ENCODE data around the gene DRC1.

The DRC1 gene

GRCh38 chr2:26450031-26450635, 48.4 kb downstream of the DRC1 start:
- Histone ChIP-seq H3K4me2 (ENCODE audit: insufficient read depth, low read length, poor library complexity, severe bottlenecking) (no peak overlapping the region), H2AFZ (ENCODE audit: low read length) (no peak overlapping the region), H3K9me3 (replicated peaks in 1 of 2; ENCODE audit: control insufficient read depth in 2 of 2, insufficient read depth in 1 of 2, low read depth in 1 of 2, low read length in 2 of 2) (no peaks in the 10 kb centered on the region), H3K4me3 (ENCODE audit: low read length in 2 of 2) (no peak overlapping the region), H3K23ac (ENCODE audit: low read depth, low read length, poor library complexity) (peak overlapping the region; percentile 34), H2BK120ac (ENCODE audit: low read depth, low read length) (no peak overlapping the region), H4K8ac (ENCODE audit: low read depth, low read length) (peak overlapping the region; percentile 86), H4K91ac (ENCODE audit: low read depth, low read length, poor library complexity) (no peak overlapping the region), H3K18ac (ENCODE audit: low read length) (peak overlapping the region; percentile 80), H3K14ac (ENCODE audit: low read length) (no peak overlapping the region), H3K36me3 (replicated peaks in 1 of 2; ENCODE audit: control insufficient read depth in 2 of 2, insufficient read depth in 2 of 2, low read length in 2 of 2) (no peaks in the 10 kb centered on the region), H3K79me1 (ENCODE audit: low read depth, low read length) (no peaks in the 10 kb centered on the region), H2BK15ac (ENCODE audit: low read length) (peak overlapping the region; percentile 3), H3K4ac (ENCODE audit: low read length) (no peak overlapping the region), H2BK12ac (ENCODE audit: low read length) (no peak overlapping the region), H3K27me3 (ENCODE audit: control insufficient read depth in 3 of 3, insufficient read depth in 3 of 3, low read depth in 1 of 3, low read length in 3 of 3) (no peaks in the 10 kb centered on the region), H2AK5ac (ENCODE audit: low read depth, low read length) (peak overlapping the region; percentile 14), H3K9ac (ENCODE audit: low read depth, low read length, poor library complexity) (no peak overlapping the region), H2BK5ac (ENCODE audit: low read length) (peak overlapping the region; percentile 35), H3K27ac (replicated peaks; ENCODE audit: low read length) (no peak overlapping the region), H3K4me1 (ENCODE audit: control insufficient read depth in 2 of 2, insufficient read depth in 1 of 2, low read depth in 1 of 2, low read length in 2 of 2) (no peaks in the 10 kb centered on the region)
- no CpG with 5 or more reads among the region's 13 CpGs for WGBS, 2 donors (ENCODE audit: extremely low coverage in 2 of 2, insufficient read length in 2 of 2, insufficient replicate concordance in 1 of 2)
- DNase-seq (ENCODE audit: low spot score), result no peak

GRCh38 chr2:26451700-26452099, 50.0 kb downstream of the DRC1 start:
- Histone ChIP-seq H4K91ac (ENCODE audit: low read depth, low read length, poor library complexity) (no peak overlapping the region), H3K14ac (ENCODE audit: low read length) (no peak overlapping the region), H2BK5ac (ENCODE audit: low read length) (no peak overlapping the region), H3K27me3 (ENCODE audit: control insufficient read depth in 3 of 3, insufficient read depth in 3 of 3, low read depth in 1 of 3, low read length in 3 of 3) (no peaks in the 10 kb centered on the region), H2AFZ (ENCODE audit: low read length) (no peak overlapping the region), H3K4me3 (ENCODE audit: low read length in 2 of 2) (no peak overlapping the region), H3K4ac (ENCODE audit: low read length) (no peak overlapping the region), H3K9ac (ENCODE audit: low read depth, low read length, poor library complexity) (no peak overlapping the region), H3K9me3 (replicated peaks in 1 of 2; ENCODE audit: control insufficient read depth in 2 of 2, insufficient read depth in 1 of 2, low read depth in 1 of 2, low read length in 2 of 2) (no peaks in the 10 kb centered on the region), H3K23ac (ENCODE audit: low read depth, low read length, poor library complexity) (no peak overlapping the region), H3K36me3 (replicated peaks in 1 of 2; ENCODE audit: control insufficient read depth in 2 of 2, insufficient read depth in 2 of 2, low read length in 2 of 2) (no peaks in the 10 kb centered on the region), H2BK12ac (ENCODE audit: low read length) (no peak overlapping the region), H3K4me2 (ENCODE audit: insufficient read depth, low read length, poor library complexity, severe bottlenecking) (no peak overlapping the region), H3K79me1 (ENCODE audit: low read depth, low read length) (no peaks in the 10 kb centered on the region), H3K18ac (ENCODE audit: low read length) (no peak overlapping the region), H2BK120ac (ENCODE audit: low read depth, low read length) (no peak overlapping the region), H2AK5ac (ENCODE audit: low read depth, low read length) (no peak overlapping the region), H4K8ac (ENCODE audit: low read depth, low read length) (no peak overlapping the region), H3K4me1 (ENCODE audit: control insufficient read depth in 2 of 2, insufficient read depth in 1 of 2, low read depth in 1 of 2, low read length in 2 of 2) (peaks cover 7 to 12% of the 10 kb centered on the region in 2 donors), H2BK15ac (ENCODE audit: low read length) (no peak overlapping the region), H3K27ac (replicated peaks; ENCODE audit: low read length) (no peak overlapping the region)
- DNase-seq (ENCODE audit: low spot score), result no peak
- no CpG with 5 or more reads among the region's 1 CpG for WGBS, 2 donors (ENCODE audit: extremely low coverage in 2 of 2, insufficient read length in 2 of 2, insufficient replicate concordance in 1 of 2)

GRCh38 chr2:26453421-26454329, 52.0 kb downstream of the DRC1 start:
- no peak overlapping the region for H2BK120ac ChIP-seq (ENCODE audit: low read depth, low read length)
- no peak overlapping the region for H4K8ac ChIP-seq (ENCODE audit: low read depth, low read length)
- no peaks in the 10 kb centered on the region for H3K27me3 ChIP-seq (ENCODE audit: control insufficient read depth in 3 of 3, insufficient read depth in 3 of 3, low read depth in 1 of 3, low read length in 3 of 3)
- no peak overlapping the region for H3K4me2 ChIP-seq (ENCODE audit: insufficient read depth, low read length, poor library complexity, severe bottlenecking)
- H3K79me1 ChIP-seq (ENCODE audit: low read depth, low read length), result no peaks in the 10 kb centered on the region
- H3K4ac ChIP-seq (ENCODE audit: low read length), result no peak overlapping the region
- H4K91ac ChIP-seq (ENCODE audit: low read depth, low read length, poor library complexity), result peak overlapping the region; percentile 22
- H2BK12ac ChIP-seq (ENCODE audit: low read length), result no peak overlapping the region
- H3K23ac ChIP-seq (ENCODE audit: low read depth, low read length, poor library complexity), result no peak overlapping the region
- H3K9me3 ChIP-seq (replicated peaks in 1 of 2; ENCODE audit: control insufficient read depth in 2 of 2, insufficient read depth in 1 of 2, low read depth in 1 of 2, low read length in 2 of 2), result no peaks in the 10 kb centered on the region
- no CpG with 5 or more reads among the region's 11 CpGs for WGBS, 2 donors (ENCODE audit: extremely low coverage in 2 of 2, insufficient read length in 2 of 2, insufficient replicate concordance in 1 of 2)
- H3K36me3 ChIP-seq (replicated peaks in 1 of 2; ENCODE audit: control insufficient read depth in 2 of 2, insufficient read depth in 2 of 2, low read length in 2 of 2), result no peaks in the 10 kb centered on the region
- H3K9ac ChIP-seq (ENCODE audit: low read depth, low read length, poor library complexity), result no peak overlapping the region
- peak overlapping the region; percentile 13 for H2AK5ac ChIP-seq (ENCODE audit: low read depth, low read length)
- H2BK15ac ChIP-seq (ENCODE audit: low read length), result peak overlapping the region; percentile 20
- no peak overlapping the region for H2BK5ac ChIP-seq (ENCODE audit: low read length)
- peak overlapping the region; percentile 26 for H2AFZ ChIP-seq (ENCODE audit: low read length)
- H3K4me1 ChIP-seq (ENCODE audit: control insufficient read depth in 2 of 2, insufficient read depth in 1 of 2, low read depth in 1 of 2, low read length in 2 of 2), result peaks cover 15 to 29% of the 10 kb centered on the region in 2 donors
- H3K4me3 ChIP-seq (ENCODE audit: low read length in 2 of 2), result no peak overlapping the region
- no peak for DNase-seq (ENCODE audit: low spot score)
- no peak overlapping the region for H3K27ac ChIP-seq (replicated peaks; ENCODE audit: low read length)
- H3K18ac ChIP-seq (ENCODE audit: low read length), result peak overlapping the region; percentile 41
- no peak overlapping the region for H3K14ac ChIP-seq (ENCODE audit: low read length)

- H2BK120ac ChIP-seq (ENCODE audit: low read depth, low read length), result no peak overlapping the region
- H3K27ac ChIP-seq (replicated peaks; ENCODE audit: low read length), result no peak overlapping the region
- H2BK5ac ChIP-seq (ENCODE audit: low read length), result peak overlapping the region; percentile 4
- no peak overlapping the region for H2AFZ ChIP-seq (ENCODE audit: low read length)
- peaks cover 15 to 29% of the 10 kb centered on the region in 2 donors for H3K4me1 ChIP-seq (ENCODE audit: control insufficient read depth in 2 of 2, insufficient read depth in 1 of 2, low read depth in 1 of 2, low read length in 2 of 2)
- no peak for DNase-seq (ENCODE audit: low spot score)
- H2AK5ac ChIP-seq (ENCODE audit: low read depth, low read length), result no peak overlapping the region
- H3K4me3 ChIP-seq (ENCODE audit: low read length in 2 of 2), result no peak overlapping the region
- H3K4ac ChIP-seq (ENCODE audit: low read length), result no peak overlapping the region
- no peak overlapping the region for H4K8ac ChIP-seq (ENCODE audit: low read depth, low read length)
- no peak overlapping the region for H2BK15ac ChIP-seq (ENCODE audit: low read length)
- H3K14ac ChIP-seq (ENCODE audit: low read length), result no peak overlapping the region
- no peak overlapping the region for H4K91ac ChIP-seq (ENCODE audit: low read depth, low read length, poor library complexity)
- H3K36me3 ChIP-seq (replicated peaks in 1 of 2; ENCODE audit: control insufficient read depth in 2 of 2, insufficient read depth in 2 of 2, low read length in 2 of 2), result no peaks in the 10 kb centered on the region
- H3K4me2 ChIP-seq (ENCODE audit: insufficient read depth, low read length, poor library complexity, severe bottlenecking), result no peak overlapping the region
- H3K18ac ChIP-seq (ENCODE audit: low read length), result peak overlapping the region; percentile 41
- H3K9me3 ChIP-seq (replicated peaks in 1 of 2; ENCODE audit: control insufficient read depth in 2 of 2, insufficient read depth in 1 of 2, low read depth in 1 of 2, low read length in 2 of 2), result no peaks in the 10 kb centered on the region
- no CpG with 5 or more reads among the region's 10 CpGs for WGBS, 2 donors (ENCODE audit: extremely low coverage in 2 of 2, insufficient read length in 2 of 2, insufficient replicate concordance in 1 of 2)
- H3K27me3 ChIP-seq (ENCODE audit: control insufficient read depth in 3 of 3, insufficient read depth in 3 of 3, low read depth in 1 of 3, low read length in 3 of 3), result no peaks in the 10 kb centered on the region
- H3K79me1 ChIP-seq (ENCODE audit: low read depth, low read length), result no peaks in the 10 kb centered on the region
- H3K23ac ChIP-seq (ENCODE audit: low read depth, low read length, poor library complexity), result peak overlapping the region; percentile 26
- no peak overlapping the region for H3K9ac ChIP-seq (ENCODE audit: low read depth, low read length, poor library complexity)
- H2BK12ac ChIP-seq (ENCODE audit: low read length), result peak overlapping the region; percentile 76
Measured at GRCh38 chr2:26454561-26455001, 52.9 kb downstream of the DRC1 start.

Measured in neuronal stem cell (in vitro differentiated cells).